Activated T-cell treated with anti-CD3 and anti-CD28 coated beads for 48 hours (primary cell): ENCODE results near the gene DTX1.
"Not testable (repeated sequence)": the region's sequence is repeated elsewhere in the genome, so short reads cannot be mapped to it uniquely, and the experiment has no call there.

ENCODE experiments used
- DNase-seq: peaks from one replicate; pipeline ENCODE4 v3.0.0-alpha.2; 2020; ENCODE audit warnings: low read depth

DTX1 gene

DNA sequence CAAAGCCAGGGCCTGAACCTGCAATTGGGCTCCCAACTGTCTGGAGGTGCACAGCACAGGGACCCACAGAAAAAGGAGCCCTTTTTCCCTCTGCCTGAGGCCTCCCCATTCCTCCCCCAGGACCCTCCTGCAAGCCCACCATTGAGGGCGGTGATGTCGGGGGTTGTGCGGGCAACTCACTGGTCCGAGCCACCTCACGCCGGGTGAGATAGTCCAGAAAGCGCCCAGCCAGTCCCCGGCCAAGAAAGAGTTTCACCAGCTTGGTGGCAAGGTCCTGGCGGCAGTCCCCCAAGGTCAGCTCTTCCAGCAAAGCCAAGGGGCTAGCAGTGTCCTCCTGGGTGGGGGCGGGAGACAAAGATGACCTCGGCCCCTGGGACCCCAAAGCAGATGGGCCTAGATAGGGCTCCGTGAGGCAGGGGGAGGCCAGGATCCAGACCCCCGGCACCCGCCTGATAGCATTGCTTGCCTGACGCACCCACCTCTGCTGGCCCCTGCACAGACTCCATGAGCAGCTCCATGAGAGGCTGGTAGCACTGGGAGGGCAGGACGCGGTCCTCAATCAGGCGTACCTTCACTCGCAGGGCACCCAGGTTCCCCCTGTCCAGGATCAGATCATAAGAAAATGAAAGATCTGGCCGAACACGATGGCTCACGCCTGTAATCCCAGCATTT, 59.1 kb downstream of the DTX1 start:
- DNase-seq, result no peak

DNA sequence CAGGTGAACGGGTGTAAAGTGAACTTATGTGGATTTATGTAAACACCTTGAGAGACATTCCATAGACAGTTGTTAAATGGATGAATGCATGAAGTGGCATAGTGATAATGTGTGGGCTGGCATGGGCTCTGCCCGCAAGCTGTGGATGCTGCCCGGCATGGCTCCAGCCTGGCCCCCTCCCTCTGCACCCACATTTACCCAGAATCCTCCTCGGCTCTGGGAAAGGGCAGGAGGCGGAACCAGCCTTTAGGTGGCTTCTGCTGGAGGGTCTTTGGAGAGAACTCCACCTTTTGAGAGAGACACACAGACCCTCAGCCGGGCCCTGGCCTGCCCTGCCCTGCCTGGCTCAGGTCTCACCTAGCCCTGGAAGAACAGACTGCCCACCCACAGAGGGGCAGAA, 60.3 kb downstream of the DTX1 start:
- DNase-seq, result no peak

DNA sequence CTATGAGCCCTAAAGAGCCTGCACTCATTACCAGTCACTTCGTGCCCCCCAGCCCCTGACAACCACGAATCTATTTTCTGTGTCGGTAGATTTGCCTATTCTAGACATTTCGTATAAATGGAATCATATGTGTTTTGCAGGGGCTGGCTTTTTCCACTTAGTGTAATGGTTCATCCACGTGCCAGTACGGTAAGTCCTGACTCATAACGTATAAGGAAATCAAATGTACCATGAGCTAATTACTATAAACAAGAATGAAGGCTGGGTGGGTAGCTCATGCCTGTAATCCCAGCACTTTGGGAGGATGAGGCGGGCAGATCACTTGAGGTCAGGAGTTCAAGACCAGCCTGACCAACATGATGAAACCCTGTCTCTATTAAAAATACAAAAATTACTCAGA, 61.2 kb downstream of the DTX1 start:
- DNase-seq, result not testable (repeated sequence)

DNA sequence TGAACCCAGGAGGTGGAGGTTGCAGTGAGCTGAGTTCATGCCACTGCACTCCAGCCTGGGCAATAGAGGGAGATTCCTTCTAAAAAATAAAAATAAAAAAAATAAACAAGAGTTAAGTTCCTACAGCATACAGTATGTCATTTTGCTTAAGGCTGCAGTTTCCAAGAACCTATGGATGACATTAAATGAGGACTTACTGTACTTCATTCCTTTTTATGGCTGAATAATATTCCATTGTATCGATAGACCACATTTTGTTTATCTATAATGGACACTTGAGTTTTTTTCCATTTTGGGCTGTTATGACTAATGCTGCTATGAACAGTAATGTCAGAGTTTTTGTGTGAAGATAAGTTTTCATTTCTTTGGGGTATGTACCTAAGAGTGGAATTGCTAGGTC, 61.6 kb downstream of the DTX1 start:
- DNase-seq, result no peak

DNA sequence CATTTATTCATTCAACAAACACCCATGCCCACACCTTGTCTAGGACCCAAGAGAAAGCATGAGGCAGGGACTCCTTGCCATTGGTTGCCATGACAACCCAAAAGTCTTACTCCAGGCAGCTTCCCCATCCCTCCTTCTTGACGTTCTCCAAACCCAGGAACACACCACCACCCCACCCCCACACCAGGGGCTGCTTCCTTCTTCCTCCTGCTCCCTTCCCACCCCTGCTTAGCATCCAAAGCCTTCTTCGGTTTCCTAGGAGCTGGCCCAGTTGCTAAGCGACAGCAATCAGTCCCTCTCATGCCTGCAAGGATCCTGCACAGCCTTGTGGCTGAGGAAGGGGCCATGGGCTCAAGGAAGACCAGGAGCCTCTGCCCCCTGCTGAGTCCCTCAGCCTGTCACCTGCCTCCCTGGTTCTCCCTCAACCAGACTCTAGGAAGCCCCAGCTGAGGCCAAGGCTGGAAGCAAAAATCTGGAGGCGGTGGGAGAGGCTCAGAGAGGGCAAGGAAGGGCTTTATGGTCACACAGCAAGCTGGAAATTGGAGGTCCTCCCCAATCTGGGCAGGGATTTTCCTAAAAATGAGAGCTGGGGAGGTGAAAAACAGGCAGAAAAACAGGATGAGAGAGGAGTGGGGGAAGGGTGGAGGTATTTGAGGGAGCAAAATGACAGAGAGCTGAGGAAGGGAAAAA, 63.6 kb downstream of the DTX1 start:
- DNase-seq, result no peak

DNA sequence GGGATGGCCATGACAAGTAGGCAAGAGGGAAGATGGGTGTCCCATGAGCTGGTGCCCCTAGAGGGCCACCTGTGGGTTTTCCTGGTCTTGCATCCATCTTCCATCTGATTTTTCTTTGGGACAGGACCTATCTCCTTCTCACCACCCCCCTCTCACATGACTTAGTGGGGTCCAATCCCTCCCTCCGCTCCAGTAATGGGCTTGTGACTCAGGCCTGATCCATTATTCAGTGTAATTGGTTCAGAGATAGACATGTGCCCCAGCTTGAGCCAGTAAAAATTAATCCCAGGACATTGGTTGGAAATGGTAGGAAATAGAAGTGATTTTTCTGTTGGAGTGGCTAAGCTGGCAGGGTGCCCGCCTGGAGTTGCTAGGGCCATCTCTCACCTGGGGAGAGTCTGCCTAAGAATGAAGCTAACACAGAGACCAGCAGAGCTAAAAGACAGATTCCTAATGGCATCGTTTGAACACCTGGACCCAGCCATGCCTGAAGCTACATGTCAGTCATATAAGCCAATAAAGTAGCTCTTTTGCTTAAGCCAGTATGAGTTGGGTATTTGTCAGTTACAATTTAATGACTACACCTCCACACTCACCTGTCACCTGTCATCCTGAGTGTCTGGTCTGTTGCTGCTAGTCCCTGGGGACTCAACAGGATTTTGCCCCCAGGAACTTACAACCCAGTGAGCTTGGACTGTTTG, 64.3 kb downstream of the DTX1 start:
- DNase-seq, result no peak

DNA sequence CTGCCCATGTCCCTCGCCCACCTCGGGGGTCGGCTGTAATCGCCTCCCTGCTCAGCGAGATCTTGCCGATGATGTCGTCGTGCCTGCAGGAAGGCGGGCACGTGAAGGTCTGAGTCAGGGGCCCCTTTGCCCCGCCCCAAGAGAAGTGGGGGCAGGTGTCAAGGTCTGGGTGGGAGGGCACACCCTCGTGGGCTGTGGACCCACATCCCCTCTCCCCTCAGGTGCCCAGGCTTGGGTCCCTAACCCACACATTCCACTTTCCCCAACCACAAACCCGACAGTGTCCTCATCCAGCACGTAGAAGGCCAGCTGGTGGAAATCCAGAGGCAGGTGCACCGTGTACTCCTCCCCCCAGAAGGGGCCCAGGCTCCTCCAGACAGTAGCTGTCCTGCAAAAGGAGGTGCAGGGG, 71.3 kb downstream of the DTX1 start:
- no peak for DNase-seq

DNA sequence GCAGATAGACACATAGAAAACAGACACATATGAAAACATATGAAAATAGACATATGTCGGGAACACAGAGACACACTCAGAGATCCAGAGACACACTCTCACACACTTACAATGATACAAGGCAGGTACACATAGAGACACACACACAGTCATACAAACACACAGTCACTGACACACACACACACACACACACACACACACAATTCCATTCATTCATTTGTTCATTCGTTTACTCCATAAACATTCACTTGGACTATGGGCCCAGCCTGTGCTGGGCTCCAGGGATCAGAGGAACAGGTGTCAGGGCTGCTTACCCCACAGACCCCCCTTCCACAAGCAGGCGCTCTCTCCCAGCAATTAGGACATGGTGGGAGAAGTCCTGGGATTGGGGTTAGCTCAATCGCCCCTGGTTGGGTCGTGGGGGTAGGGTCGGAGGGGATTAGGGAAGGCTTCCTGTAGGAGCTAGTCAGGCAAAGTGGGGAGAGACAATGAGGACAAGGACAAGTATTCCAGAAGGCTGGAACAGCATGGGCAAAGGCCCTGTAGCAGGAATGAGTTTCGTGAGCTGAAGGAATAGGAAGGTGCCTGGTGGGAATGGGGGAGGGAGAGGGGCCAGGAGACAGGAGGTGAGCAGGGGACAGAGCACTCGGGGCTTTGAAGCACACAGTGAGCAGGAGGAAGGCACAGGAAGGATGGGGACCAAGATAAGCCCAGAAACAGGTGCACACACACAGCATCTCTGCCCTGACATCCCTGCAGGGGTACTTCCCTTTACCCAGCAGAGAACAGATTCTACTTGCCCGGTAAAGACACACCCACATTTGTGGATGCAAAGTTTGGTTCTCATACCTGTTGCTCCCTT, 72.5 kb downstream of the DTX1 start:
- DNase-seq, result no peak

DNA sequence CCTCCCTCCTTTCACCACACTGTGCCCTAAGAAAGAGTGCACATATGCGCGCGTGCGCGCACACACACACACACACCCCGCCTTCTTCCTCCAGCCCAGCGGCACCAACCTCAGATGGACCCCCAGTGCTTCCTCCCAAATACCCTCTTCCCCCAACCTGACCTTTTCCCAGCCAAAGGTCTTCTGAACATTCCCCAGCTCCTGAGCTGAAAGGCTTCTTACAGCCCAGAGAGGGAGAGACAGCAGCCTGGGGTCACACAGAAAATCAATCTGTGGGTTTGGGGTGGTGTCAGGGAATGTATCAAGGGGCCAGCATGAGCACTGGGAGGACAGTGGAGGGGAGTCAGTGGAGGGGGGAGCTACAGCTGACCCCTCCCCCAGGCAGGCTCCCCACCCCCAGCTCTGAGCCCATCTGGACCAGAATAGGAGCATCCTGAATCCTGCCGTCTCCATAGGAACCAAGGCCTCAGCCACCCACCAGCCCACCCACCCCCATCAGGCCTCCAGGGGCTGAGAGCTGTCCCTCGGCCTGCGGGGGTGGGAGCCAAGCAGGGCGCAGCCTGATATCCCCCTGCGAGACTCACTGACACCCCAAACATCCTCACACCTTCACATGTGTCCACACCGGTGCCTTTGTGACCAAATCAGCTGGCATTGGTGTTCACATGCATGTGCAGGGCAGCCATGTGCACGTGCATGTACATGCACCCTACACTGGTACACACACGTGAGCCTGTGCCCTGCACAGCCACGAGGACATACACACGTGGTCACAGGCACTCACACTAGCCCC, 73.3 kb downstream of the DTX1 start:
- no peak for DNase-seq

DNA sequence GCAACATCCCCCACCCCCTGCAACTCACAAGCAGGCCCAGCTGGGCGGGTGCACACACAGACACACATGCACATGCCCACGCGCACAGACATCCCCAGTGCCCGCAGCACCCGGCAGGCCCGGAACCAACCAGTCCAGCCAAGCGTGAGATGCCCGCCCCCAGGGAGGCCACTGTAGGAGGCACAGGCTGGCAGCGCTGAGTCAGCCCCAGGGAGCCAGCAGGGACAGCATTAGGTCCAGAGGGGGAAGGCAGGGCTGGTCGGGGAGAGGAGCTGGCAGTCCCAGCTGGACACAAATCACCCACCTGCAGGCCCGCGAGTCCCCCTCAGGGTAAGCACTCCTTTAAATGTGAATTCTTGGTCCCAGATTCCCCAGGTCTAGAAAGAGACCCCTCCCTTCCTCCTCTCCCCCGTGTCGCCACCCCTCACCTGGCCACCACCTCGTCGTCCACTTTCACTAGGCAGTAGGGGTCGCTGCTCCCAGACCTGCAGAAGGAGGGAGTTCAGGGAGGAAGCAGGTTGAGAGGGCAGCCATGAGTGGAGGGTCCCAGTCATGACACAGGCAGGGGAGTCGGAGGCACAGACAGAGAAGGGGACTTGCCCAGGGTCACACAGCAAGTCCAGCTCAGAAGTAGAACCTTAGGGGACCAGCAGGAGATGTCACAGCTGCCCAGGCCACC, 74.1 kb downstream of the DTX1 start:
- DNase-seq, result no peak

DNA sequence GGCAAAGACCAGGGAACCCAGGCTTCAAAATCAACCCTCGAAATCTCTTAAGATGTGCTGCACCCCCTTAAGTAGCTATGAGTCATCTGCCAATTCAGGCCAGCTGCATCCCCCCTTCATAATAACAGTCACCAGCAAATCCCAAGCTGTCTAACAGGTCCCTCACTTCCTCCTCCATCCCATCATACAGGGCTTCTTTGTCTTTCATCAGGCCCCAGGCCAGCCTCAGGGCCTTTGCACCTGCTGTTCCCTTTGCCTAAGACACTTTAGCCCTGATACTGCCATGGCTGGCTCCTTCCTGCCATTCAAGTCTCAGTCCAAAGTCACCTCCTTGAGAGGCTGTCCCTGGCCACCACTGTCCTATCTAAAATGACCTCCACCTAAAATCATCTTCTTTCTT, 75.0 kb downstream of the DTX1 start:
- no peak for DNase-seq

DNA sequence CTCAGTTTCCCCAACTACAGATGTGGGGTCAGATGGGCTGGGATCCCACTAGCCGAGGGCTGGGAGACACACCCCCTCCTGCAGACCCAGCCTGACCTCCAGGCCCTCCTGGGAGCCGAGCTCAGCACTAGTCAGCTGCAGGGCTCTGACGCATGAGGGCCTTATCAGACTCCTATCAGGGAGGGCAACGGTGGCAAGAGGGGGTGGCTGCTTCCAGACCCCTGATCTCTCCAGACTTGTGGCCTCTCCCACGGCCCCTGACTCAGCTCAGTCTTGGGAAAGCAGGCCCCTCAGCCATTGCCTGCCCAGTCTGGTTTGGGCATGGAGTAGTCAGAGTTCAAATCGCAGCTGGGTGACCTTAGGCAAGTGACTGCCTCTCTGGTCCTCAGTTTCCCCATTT, 76.5 kb downstream of the DTX1 start:
- no peak for DNase-seq

DNA sequence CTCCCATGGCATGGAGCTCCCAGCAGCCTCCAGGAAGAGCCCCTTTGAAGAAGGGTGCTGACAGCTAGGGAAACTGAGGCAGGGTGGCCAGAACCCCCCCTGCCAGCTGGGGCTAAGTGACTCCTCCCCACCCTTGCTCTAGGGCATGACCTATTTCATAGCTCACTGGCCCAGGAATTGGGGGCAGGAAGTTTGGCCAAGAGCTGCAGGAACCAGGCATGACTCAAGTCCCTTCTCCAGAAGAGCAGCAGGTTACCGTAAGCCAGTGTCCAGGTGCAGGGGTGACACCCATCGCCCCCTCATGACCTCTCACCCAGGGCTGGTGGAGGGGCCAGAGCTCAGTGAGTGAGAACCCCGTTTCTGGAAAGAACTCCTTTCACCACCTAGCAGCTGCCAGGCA, 77.1 kb downstream of the DTX1 start:
- DNase-seq, result no peak

DNA sequence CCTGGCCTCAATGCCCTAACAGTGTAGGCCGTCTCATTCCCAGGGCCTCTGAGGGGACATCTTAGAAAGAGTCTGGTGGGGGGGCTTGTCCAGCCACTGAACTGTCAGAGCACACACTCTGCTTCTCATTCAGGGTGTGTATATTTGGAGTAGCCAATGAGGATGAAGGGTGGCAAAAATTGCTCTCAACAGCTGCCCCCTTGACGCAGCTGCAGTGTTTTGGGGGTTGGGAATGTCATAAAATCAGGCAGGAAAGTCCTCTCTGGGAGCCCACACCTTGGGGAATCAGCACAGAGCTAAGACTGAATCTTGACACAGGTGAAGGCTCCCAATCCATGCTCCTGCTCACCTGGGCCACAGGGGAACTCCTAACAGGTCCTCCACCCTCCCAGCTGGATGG, 77.5 kb downstream of the DTX1 start:
- DNase-seq, result no peak

DNA sequence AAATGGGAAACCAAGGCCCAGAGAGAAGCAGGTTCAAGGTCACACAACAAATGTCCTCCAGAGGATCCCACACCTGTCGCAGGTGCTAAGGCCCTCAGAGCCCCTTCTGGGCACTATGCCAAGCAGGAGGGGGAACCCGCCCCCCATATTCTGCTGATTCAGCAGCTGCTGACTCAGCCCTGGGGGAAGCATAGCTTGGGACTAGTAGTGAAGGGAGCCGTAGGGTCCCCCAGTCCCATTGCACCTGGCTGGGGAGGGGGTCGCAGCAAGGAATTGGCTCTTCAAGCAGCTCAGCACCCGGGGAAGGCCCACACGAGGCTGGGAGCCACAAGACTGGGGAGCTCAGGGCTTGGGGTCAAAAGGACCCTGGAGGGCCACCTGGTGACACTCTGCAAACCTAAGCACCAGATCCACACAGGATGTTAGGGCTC, 78.0 kb downstream of the DTX1 start:
- DNase-seq, result no peak

DNA sequence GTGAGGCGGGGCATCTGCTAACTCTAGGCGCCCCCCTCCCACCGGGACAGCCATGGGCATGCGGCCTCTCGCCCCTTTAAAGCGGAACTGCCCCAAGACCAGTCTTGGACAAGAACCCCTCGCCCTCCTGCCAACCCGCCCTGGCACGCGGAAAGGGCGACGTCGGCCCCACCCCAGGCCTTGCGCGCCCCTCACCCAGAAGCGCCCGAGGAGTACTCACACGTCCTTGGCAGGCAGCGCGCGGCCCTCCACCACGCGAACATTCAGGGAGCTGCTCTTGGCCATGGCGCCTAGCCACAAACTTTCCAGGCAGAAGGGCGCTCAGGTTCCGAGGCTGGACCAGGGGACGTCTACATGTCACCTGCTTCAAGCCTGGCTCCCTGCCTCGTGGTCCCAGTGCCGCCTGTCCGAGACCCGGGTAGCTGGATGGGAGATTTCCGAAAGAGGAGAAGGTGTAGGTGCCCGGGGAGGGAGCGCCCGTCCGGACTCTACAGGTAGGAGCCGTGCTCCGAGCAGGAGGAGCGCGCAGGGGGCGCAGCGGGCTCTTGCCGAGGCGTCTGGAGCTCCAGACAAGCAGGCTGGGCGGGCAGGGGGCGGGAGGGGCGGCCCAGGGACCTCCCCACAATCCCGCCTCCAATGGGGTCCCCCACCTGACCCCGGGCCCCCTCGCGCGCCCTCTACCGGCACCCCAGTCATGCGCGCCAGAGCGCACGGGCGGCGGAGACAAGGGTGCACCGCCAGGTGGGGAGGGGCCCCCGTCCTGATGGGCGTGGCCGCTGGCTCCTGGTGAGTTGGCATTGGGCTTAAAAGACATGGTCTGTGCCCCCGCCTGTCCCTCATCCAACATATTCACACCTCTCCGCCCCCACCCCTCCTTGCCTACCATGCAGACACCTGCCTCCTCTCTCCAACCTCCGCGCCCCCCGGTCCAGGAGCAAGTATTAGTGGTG, 78.9 kb downstream of the DTX1 start, which contains the start of gene RASAL1:
TSS of gene RASAL1 (minus strand) at position 584 of the 950 bp plus-strand sequence. CDS start at position 285, 299 bp downstream.
- peak; percentile 89 for DNase-seq

DNA sequence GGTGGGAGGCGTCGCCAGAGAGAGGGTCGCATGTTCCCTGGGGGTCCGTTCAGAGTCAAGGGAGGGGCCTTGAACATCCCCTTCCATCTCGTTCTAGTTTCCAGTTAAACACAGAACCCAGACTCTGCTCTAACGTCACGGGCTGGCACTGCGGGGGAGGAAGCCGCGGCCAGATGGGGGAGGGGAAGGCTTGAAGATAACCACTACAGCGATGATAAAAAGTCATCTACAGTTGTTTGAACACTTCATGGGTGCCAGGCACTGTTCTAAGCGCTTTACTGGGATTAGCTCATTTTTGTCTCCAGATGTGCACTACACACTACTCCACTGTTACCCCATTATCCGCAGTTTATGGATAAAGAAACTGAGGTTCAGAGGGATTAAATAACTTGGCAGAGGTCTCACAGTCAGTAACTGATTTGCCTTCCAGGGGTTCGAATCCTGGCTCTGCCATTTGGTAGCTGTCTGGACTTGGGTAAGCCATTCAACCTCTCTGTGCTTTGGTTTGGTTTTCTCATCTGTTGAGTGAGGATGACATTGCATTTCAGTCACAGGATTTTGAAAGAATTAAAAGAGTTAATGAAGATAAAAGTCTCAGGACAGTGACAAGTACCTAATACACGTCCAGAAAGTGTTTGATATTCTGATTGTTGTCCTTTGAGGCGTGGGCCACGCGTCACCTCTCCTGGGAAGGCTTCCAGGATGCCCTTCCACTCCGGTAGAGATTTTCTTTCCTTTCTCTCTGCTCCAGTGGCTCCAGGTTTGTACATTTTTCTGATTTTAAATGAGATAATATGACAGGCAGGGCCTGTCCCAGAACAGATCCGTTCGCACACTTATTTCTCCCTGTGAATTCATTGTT, 79.8 kb downstream of the DTX1 start:
- DNase-seq, result peak; percentile 66

DNA sequence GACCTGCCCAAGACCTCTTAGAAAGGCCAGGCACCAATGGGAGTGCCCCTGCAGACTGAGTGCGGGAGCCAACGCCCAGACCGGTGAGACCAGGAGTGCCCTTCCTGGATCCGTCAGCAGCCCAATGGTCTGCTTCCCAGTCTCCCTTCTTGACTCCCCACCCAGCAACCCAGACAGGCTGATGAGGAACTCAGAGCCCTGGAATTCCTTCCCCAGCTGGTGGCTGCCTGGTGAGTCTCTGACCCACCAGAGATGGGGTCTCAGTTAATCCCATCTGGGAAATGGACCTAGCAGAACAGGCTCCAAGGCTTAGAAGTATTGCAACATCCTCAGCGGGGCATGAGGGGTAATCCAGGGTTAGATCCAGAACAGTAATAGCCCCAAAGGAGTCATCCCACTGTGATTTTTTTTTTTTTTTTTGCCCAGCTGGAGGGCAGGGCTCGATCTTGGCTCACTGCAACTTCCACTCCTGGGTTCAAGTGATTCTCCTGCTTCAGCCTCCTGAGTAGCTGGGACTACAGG, 80.5 kb downstream of the DTX1 start:
- no peak for DNase-seq
